NCI-H2227 (cell line): Measurements from ENCODE around the gene GALNT14.
"Not testable (repeated sequence)": the region's sequence is repeated elsewhere in the genome, so short reads cannot be mapped to it uniquely, and the experiment has no call there.

Source experiments
- DNase-seq: peaks from one replicate; lab custom pipeline; 2025; ENCODE audit not compliant: unreplicated experiment; lab: John Stamatoyannopoulos, UW

GALNT14 gene

DNA sequence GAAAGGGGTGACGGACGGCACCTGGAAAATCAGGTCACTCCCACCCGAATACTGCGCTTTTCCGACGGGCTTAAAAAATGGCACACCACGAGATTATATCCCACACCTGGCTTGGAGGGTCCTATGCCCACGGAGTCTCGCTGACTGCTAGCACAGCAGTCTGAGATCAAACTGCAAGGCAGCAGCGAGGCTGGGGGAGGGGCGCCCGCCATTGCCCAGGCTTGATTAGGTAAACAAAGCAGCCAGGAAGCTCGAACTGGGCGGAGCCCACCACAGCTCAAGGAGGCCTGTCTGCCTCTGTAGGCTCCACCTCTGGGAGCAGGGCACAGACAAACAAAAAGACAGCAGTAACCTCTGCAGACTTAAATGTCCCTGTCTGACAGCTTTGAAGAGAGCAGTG lies 233.8 kb downstream of the GALNT14 start:
- DNase-seq = not testable (repeated sequence)

DNA sequence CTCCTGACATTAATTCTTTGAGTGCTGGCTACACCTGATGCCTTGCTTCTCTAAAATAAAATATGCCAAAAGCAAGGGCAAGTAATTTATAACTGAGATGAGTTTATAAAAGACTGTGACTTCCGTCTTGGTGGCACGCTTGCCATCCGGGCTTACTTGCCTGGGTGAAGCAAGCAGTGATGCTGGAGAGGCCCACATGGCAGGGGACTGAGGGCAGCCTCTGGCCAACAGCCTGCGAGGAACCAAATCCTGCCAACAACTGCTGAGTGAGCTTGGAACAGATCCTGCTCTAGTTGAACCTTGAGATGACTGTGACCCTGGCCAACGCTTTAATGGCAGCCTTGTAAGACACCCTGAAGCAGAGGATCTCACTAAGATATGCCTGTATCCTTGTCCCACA lies 234.9 kb downstream of the GALNT14 start:
- DNase-seq = no peak

DNA sequence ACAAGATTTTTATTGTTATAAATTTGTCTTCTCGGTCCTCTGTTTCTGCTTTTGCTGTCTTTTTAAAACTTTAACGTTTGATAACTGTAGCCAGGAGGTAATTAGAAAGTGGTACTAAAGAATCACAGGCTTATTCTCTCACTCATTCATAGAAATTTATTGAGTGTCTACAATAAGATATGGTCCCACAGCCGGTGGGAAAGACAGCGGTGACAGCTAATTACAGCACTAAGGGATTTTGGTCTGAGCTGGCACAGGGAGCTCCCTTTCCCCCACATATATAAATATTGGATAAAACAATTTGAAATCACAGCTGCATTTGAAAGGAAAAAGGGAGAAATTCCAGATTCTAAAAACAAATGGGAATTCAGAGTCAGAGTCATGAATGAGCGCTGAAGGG lies 237.9 kb downstream of the GALNT14 start:
- DNase-seq = no peak

DNA sequence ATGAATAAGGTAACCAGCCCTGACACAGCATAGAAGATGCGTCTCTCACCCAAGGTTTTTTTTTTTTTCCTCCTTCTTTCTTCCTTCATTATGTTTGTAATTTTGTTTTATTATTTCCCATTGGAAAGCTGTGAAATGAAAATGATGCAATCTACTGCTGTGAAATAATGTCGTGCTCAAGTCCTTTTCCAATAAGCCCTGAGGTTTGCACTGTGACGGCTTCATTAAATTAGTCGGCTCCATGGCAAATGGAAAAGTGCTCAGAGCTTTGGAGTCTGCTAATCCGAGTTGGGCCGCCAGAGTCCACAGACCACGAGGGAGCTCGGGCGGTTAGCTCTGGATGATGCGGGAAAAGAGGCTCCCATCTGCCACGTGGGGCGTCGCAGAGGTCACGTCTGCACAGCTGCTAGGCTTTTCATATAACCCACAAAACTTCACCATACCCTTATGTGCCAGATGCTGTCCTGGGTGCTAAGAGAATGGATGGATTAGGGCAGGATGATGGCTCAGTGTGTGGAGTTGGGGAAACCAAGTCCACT lies 238.7 kb downstream of the GALNT14 start:
- no peak for DNase-seq

DNA sequence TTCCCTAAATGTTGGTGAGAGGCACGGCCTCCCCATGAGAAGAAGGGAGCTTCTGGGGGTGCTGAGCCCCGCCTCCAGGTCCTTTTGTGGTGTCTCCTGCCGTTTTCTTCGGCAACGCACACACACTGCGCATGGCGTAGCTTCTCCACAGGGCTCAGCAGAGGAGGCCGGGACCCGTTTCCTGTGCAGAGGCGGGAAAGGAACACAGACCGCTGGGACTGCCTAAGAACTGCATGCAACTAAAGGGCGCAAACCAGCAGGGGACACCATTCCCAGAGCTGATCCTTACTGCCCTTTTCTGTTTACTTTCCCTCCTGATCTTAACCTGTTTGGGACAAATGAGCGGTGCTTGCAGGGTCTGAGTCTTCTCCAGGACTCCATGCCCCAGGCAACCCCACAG lies 240.7 kb downstream of the GALNT14 start:
- DNase-seq = no peak

DNA sequence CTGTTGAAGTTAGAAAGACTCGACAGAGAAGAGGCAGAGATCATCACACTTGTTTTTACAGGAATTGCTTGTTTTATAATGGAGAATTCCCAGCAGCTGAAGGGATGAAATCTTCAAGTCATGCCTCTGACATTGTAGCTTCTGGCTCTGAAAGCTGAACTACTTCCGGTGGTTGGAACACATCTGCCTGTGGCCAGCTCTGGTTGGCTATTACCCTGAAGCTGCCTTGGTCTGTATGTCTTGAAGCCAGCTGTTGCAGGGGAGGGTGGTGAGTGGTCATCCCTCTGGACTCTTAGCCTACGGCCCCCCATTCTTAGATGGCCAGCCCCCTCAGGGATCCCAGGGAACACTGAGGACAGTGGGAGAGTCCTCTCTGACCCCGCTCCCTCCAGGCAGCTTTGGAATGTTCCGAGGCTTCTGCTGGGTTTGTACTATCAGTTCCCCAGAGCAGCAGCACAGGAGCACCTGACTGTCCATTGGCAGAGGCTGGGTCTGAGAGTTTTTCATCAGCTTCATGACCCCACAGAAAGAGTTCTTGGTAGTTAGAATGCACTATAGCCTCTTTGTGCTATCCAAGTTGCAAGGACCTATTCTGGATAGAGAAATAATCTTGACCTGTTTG lies 243.6 kb downstream of the GALNT14 start:
- no peak for DNase-seq

DNA sequence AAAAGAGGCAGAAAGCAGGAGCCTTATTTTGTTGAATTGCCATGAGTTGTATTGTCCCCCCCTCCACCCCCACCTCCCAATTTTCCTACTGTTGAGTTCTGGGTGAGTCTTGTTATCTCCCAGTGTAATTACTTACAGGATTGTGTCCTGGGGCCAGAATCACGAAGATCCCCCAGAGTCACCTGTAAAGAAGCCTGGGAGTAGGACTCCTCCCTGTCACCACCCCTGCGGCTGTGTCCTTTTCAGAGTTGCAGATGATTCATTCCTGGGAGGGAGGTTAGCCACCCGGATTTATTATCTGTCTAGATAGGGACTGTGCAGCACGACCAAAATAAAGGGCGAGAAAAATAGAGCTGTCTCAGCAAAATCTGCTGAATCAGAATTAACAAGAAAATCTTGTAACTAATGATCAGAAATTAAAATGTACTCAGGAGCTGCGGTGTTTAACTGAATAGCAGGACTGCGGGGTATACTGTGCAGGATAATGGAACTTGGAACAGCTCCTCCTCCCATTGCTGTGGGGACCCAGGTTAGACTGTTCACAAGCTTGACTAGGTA lies 249.3 kb downstream of the GALNT14 start:
- no peak for DNase-seq

DNA sequence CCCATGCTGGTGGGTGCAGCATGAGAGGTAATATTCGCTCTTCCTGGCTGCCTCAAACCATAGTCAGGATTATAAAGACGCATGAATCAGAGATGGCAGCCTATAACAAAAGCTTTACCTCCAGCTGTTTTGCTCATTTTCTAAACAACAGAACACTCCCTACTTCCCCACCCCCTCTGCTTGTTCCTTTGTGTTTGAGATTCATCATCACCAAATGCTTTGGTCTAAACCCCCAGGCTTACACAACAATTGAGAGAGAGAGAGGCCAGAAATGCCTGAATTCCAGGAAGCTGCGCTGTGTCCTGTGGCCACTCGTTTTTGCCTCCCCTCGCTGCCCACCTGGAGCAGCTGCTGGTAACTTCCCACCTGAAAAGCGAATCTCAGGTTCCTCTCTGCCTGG lies 252.2 kb downstream of the GALNT14 start:
- no peak for DNase-seq

DNA sequence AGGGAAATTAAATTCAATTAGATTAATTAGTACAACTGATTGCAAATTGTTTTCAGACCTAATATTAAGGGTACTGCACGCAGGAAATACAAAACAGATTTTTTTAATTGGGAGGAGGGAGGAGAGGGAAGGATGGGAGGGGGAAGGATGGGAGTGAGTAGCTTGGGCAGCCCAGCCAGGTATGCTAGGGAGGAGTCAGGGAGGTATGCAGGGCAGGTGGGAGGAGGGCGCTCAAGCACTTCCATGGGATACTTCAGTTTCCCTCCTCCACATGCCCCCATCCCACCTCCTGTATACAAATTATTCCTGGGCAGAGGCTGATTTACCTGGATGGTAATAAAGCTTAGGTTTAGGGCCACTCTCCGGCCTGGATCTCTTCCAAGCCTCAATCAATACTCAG lies 254.4 kb downstream of the GALNT14 start:
- no peak for DNase-seq

DNA sequence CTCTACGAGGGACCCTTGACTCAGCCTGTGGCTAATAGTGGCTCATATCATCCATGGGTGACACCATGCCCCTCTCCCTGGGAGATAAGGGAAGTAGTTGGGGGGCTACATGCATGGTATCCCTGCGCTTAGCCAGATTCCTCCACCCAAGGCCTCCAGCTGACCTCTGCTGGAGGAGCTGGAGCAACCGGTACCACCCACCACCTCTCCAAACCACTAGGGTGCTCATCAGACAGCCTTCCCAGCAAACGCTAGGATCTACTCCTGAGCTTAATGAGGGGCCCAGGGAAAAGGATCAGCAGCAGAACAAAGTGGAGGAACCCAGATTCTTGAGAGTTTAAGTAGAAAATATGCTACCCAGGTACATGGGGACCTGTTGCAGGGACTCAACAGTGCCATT lies 255.1 kb downstream of the GALNT14 start:
- DNase-seq = no peak

DNA sequence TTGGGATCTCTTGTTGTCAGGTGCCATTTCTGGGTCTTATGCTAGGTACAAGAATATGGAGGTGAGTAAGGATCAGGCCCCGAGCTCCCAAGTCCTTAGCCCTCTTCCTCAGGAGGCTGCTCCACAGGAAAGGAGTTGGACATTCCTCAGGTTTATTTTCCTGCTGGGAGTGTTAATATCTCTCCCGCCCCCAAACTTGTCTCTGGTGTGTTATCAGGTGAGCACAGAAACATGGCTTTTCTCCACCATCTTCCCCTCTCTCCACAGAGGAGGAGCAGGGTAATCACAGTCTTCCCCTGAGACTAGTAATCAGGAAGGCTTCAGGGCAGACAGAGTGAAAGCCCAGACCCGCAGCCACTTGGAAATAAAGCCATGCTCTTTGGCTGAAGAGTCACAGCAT lies 257.7 kb downstream of the GALNT14 start:
- no peak for DNase-seq

DNA sequence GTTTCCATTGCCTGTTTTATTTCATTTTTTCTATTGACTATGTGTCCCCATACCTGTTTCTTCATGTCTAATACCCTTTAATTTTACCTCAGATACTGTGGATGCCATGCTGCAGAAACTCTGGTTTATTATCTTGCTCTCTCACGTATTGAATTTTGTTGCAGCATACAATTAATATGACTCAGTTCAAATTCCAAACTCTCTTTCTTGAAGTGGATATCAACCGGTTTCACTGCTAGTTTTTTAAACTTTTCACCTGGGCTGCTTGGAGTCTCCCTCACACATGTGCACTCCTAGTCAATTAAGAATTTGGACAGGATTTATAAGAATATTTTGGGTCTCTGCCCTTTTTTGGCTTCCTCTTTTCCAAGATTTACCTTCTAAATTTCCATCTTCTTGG lies 260.4 kb downstream of the GALNT14 start:
- no peak for DNase-seq

DNA sequence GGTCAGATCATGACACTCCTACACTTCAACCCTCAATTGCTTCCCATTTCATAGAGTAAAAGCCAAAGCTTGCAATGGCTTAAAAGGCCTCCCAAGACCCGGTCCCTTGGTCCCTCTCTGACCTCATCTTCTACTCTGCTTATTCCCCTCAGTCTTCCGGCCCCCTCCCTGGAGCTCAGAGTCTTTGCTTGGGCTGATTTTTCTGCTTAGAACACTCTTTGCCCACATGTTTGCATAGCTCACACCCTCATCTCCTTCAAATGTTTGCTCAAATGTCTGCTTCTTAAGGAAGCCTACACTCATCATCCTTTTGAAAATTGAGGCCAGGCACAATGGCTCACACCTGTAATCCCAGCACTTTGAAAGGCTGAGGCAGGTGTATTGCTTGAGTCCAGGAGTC lies 265.4 kb downstream of the GALNT14 start:
- no peak for DNase-seq

DNA sequence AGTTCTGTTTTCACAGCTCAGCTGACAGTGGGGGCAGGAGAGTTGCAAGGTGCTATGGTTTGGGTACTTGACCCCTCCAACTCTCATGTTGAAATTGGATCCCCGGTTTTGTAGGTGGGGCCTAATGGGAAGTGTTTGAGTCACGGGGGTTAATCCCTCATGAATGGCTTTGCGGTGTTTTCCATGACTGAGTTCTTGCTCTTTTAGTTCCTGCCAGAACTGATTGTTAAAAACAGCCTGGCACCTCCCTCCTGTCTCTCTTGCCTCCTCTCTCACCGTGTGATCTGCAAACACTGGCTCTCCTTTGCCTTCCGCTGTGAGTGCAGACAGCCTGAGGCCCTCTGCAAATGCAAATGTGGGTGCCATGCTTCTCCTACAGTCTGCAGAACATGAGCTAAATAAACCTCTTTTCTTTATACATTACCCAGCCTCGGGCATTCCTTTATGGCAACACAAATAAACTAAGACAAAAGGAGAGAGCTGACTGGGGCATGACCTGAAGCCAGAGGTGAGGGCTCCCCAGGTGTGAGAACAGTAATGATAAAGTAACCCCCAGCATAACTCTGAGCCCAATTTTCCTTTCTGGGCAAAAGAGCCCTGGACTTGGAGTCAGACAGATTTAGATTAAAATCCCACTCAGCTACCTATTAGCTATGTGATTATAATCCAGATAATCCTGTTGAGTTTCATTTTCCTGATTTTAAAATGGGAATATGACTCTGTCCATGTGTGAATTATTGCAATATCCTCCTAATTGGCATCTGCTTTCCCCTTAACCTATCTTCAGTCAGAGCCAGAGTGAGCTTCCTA lies 266.1 kb downstream of the GALNT14 start:
- DNase-seq = no peak

DNA sequence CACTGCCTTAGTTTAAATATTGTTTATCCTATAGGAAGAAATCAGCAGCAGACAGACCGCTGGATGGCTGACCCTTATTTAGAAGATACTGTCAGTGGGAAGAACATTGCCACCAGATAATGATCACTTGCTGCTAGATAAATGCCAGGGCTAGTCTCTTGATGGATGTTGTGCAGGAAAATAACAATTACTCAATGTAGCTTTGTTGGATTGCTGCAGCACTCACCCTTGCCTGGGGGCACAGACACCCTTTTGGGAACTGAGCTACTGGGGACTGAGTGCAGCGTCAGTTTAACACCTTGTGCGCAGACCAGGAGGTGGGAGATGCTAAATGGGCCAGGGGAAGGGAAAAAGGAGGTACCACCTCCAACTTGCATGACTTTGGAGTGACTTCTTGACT lies 266.8 kb downstream of the GALNT14 start:
- peak; percentile 13 for DNase-seq

DNA sequence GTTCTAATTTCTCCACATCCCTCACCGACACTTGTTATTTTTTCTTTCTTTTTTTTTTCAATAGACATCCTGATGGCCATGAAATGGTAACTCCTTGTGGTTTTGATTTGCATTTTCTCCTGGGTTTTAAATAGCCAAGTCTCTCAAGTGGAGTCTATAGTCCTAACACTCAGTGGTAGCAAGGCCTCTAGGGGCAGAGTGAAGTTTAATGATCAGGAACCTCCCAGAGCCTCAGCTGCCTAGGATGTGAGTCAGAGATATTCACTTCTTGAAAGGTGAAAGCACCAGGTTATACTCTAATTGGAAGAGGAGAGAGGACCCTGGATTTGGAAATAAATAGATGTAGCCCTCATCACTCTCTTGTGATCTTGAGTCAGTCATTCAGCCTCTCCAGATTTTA lies 268.3 kb downstream of the GALNT14 start:
- no peak for DNase-seq

DNA sequence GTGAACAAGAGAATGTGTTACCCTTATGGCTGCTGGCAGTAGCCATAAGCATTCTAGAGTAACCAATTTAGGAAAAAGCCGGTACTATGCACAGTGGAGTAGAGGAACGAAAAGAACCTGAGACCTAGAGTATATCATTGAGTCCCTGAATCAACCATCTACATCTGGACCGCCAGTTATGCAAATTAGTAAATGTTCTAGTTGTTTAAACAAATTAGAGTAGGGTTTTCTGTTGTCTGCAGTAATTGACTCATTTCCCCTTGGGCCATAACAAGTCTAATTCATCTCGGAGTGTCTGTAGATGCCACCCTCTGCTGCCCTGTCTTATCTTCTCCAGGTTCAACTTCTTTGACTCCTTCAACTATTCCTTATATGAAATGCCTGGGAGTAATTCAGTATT lies 270.9 kb downstream of the GALNT14 start:
- no peak for DNase-seq

DNA sequence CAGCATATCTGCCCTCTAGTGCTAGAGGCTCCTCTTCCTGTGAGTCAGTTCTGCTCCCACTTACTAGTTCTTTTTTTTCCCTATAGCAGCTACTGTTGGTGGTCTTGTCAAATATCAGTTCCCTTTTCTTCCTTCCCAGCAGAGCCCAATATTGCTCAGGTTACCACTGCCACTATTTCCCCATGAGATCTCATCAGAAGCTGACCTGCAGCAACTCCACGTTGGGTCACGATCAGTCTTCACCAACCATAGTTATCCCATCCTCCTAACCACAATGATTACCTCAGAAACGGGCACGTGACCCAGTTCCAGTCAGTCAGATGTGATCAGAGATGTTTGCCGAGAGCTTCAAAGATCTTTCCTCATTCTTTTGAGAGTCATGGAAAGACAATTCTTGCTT lies 271.3 kb downstream of the GALNT14 start:
- no peak for DNase-seq

DNA sequence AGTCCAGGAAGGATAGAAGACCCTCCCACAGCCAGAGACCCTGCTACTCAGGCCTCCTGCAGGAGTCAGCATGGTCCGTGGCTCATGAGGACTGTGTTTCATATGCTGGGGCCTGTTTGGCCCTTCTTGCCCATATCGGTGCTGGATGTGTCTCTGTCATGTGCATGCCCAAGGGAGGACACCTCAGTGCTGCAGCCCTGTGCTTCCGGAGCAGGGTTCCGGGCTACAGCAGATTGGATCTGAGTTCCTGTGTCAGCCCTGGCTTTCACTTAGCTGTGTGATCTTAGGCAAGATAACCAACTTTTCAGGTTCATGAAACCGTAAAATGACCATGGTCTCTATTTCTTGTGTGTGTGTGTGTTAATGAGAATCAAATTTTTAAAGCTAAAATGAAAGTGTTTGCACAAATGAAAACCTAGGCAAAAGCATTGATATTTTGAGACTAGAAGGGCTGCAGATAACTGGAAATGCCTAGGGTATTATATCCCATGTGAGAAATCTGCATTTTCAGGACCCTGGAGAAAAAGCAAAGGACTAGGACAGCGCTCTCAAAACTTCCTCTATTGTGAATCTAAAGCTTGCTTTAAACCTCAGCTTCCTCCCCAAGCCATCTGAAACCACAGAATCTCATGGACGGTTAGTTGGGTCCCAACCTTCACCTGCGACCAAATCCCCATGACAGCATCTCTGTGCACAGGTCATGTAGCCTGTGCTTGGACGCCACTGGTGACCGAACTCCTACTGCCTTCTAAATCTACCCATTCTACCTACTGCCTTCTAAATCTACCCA lies 272.2 kb downstream of the GALNT14 start:
- DNase-seq = no peak

DNA sequence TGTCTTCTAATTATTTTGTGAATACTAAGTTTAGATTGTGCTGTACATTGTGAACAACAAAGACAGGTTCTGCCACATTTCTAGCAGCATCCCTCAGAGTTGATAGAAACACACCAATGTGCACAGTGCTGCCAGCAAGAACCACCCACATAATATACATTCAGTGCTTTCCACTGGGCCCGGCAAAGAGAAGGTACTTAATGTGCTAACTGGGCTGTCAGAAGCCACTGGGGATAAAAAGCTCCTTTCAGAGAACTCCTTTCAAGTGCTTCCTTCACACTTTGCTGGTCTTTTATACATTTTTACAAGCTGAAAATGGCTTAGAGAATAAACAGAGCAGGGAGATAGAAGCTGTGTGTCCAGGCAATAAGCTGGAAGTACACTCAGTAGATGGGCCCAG lies 273.0 kb downstream of the GALNT14 start:
- no peak for DNase-seq

DNA sequence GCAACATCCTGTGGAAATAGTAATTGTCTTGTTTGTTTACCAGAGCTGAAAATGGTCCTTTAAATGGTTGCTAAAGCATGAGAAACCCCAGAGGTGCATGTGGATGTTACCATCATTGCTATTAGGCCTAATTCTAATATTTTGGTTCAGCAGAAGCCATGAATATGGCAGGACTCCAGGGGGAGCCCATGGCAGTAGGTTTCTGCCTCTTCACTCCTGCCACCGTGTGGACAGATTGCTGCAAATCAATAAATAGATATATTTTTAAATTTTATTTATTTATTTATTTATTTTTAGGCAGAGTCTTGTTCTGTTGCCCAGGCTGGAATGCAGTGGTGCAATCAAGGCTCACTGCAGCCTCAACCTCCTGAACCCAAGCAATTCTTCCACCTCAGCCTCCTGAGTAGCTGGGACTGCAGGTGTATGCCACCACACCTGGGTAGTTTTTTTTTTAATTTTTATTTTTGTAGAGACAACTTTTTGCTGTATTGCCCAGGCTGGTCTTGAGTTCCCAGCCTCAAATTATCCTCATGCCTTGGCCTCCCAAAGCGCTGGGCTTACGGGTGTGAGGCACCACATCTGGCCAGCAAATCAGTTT lies 276.1 kb downstream of the GALNT14 start:
- peak; percentile 68 for DNase-seq
